Mucosa of stomach (tissue), 1 donor: ENCODE results near the gene ADGRG7.

Experiments used
- H3K27me3 ChIP-seq: one replicate; pipeline ENCODE4 v1.7.0; 2013; ENCODE audit warnings: mild to moderate bottlenecking, low read length; ENCODE audit not compliant: control insufficient read depth, insufficient read depth
- H3K36me3 ChIP-seq: one replicate; pipeline ENCODE4 v1.7.0; 2013; ENCODE audit warnings: low read length; ENCODE audit not compliant: control insufficient read depth, insufficient read depth
- H3K4me1 ChIP-seq: one replicate; pipeline ENCODE4 v1.7.0; 2013; ENCODE audit warnings: mild to moderate bottlenecking, low read length; ENCODE audit not compliant: control insufficient read depth, insufficient read depth
- H3K4me3 ChIP-seq: one replicate; pipeline ENCODE4 v1.7.0; 2013; ENCODE audit warnings: low read length
- H3K9ac ChIP-seq: one replicate; pipeline ENCODE4 v1.7.0; 2013; ENCODE audit warnings: mild to moderate bottlenecking, low read length, moderate library complexity
- H3K9me3 ChIP-seq: one replicate; pipeline ENCODE4 v1.7.0; 2013; ENCODE audit warnings: mild to moderate bottlenecking, low read length, moderate library complexity; ENCODE audit not compliant: control insufficient read depth
- donor health status: Pancreatic carcinoma.

The ADGRG7 gene

DNA sequence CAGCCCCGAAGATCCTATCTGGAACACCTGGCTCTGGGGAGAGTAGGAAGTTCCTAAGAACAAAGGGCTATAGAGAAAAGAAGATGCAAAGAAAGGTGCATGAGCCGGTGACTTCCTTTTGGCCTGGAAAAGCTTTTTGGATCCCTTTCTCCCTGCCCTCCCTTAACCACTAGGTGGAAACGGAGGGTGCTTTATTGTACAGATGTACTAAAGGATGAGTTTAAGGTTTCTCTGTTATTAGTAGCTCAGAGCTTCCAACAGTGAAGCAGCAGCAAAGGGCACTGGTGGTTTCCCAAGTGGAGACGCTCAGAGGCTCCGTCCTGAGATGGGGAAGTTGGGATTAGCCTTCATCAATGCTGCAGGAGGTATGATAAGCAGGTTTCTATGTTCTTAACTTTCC, 5.9 kb upstream of the ADGRG7 start:
- H3K4me3 ChIP-seq = no peak overlapping the region
- peaks cover 17% of the 10 kb centered on the region for H3K4me1 ChIP-seq
- no peak overlapping the region for H3K9ac ChIP-seq
- no peaks in the 10 kb centered on the region for H3K27me3 ChIP-seq
- H3K9me3 ChIP-seq = no peaks in the 10 kb centered on the region
- H3K36me3 ChIP-seq = no peaks in the 10 kb centered on the region

DNA sequence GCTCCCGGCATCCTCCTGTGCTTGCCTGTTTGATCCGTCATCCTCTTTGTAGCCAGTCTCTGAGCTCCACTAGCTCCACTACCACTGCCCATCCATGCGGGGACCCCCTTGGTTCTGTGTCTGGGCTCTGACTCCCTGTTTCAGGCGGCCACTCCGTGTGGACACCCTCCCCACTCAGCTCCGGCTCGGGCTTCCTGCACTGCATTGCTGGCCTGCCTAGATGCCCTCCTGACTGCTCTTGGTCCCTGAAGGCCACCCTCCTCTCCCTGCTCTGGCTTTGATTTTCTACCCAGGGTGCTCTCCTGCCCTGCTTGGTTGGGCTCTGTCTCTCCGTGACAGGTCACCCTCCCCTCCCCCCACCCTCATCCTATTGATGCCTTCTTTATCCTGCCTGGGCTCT, 4.0 kb upstream of the ADGRG7 start:
- Histone ChIP-seq H3K4me3 (no peak overlapping the region), H3K9me3 (no peaks in the 10 kb centered on the region), H3K4me1 (peaks cover 21% of the 10 kb centered on the region), H3K27me3 (no peaks in the 10 kb centered on the region), H3K36me3 (no peaks in the 10 kb centered on the region), H3K9ac (no peak overlapping the region)

DNA sequence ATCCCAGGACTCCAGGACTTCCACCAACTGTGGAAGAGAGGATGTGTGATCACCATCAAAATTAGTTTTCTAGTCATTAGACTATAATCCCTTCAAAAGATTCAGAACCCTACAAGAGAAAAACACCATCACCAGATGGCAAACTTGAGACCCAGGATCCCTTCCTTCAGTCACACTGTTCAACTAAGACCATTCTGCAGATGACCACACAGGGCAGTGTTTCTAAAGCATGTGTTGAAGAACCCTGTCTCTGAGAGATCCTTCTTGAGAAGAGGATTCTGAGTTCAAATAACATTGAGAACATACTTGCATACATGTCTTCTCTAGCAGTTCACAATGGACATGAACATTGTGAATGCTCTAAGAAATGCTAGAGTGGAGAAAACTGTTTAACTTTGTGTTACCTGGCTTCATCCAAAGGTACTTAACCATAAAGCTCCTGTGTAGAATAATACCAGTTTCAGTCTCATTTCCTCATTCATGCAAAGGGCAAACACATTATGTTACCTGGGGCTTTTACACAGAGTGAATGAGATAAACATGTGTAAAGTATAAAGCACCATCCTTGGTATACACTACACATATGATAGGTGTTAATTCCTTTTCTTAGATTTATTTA, 2.4 kb upstream of the ADGRG7 start:
- Histone ChIP-seq H3K9me3 (no peaks in the 10 kb centered on the region), H3K27me3 (no peaks in the 10 kb centered on the region), H3K4me1 (peaks cover 21% of the 10 kb centered on the region), H3K9ac (no peak overlapping the region), H3K36me3 (no peaks in the 10 kb centered on the region), H3K4me3 (no peak overlapping the region)

DNA sequence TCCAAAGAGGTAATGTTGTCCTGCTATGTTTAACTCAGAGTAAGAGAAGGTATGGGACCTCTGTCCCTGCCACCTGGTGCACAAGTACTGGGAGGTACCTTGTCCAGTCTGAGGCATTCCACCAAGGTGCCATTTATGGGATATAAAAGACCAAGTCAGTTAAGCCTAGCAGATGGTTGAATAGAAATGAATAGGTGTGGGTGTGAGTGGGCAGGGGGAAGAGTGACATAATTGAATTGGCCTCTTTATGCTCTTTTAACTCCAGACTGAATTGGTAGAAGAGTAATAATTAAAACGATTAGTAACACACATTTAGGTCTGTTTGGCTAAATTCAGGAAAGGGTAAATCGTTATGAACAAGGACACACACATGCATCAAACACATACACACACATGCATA, 562 bp downstream of the ADGRG7 start:
- no peak overlapping the region for H3K4me3 ChIP-seq
- H3K36me3 ChIP-seq = no peaks in the 10 kb centered on the region
- H3K27me3 ChIP-seq = no peaks in the 10 kb centered on the region
- H3K9ac ChIP-seq = no peak overlapping the region
- H3K9me3 ChIP-seq = no peaks in the 10 kb centered on the region
- H3K4me1 ChIP-seq = peaks cover 9% of the 10 kb centered on the region

DNA sequence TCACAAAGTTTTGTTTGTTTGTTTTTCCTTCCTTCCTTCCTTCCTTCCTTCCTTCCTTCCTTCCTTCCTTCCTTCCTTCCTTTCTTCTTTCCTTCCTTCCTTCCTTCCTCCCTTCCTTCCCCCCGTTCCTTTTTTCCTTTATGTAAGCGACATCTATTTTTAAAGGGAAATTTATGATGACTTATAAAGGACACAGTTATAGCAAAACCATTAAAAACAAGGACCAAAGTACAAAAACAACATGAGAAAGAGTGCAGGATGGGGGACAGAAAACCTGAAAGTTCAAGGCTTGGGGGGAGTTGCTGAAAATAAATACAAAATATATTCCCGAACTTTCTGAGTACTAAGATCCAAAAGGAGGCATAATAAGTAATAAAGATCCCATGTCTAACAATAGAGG, 1.8 kb downstream of the ADGRG7 start:
- no peaks in the 10 kb centered on the region for H3K36me3 ChIP-seq
- H3K4me3 ChIP-seq = no peak overlapping the region
- no peak overlapping the region for H3K9ac ChIP-seq
- no peaks in the 10 kb centered on the region for H3K27me3 ChIP-seq
- H3K9me3 ChIP-seq = no peaks in the 10 kb centered on the region
- peaks cover 13% of the 10 kb centered on the region for H3K4me1 ChIP-seq

DNA sequence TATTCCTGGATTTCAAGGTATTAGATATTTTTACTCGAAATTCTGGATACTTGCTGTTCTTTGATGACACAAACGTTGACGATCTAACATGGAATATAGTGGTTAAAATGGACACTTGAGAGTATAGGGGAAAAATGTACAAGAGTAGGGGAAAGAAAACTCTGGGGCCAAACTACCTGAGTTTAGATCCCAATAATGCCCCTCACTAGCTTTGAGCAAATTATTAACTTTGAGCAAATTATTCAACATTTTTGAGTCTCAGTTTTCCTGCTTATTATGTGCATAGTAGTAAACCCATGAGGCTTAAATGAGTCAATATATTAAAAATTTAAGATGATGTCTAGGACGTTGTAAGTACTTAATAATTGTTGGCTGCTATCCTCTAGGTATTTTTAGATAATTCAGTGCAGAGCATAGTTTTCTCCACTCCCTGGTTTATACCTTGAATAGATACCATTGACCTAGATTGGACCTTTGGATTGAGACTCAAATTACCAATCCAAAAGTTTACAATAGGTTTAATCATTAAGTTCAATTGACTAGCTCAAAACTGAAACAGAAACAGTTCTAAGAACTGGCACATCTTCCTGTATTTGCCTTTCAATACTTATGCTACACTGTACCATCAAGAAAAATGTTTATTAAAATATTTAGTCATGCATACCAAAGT, 4.5 kb downstream of the ADGRG7 start:
- peak overlapping the region; percentile 15 for H3K9ac ChIP-seq
- no peak overlapping the region for H3K4me3 ChIP-seq
- peaks cover 13% of the 10 kb centered on the region for H3K4me1 ChIP-seq
- H3K27me3 ChIP-seq = no peaks in the 10 kb centered on the region
- no peaks in the 10 kb centered on the region for H3K36me3 ChIP-seq
- H3K9me3 ChIP-seq = no peaks in the 10 kb centered on the region

DNA sequence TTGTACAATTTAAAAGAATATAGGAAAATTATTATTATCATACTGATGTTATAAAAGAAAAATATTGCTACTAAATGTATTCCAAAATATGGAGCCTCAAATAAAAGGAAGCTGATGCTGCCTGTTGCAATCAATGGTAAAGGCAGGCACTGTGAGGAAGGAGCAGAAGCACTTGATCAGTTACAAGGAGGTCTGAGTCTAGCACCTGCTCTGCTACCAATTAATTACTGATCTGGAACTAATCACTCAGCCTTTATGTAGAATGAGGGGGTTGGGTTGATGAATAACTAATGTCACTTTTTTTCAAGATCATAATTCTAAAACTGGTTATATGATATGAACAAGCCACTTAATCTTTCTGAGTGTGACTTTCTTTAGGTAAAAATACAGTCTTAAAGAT, 5.5 kb downstream of the ADGRG7 start:
- no peak overlapping the region for H3K4me3 ChIP-seq
- H3K9ac ChIP-seq = no peak overlapping the region
- H3K9me3 ChIP-seq = no peaks in the 10 kb centered on the region
- no peaks in the 10 kb centered on the region for H3K36me3 ChIP-seq
- peaks cover 9% of the 10 kb centered on the region for H3K4me1 ChIP-seq
- H3K27me3 ChIP-seq = no peaks in the 10 kb centered on the region

DNA sequence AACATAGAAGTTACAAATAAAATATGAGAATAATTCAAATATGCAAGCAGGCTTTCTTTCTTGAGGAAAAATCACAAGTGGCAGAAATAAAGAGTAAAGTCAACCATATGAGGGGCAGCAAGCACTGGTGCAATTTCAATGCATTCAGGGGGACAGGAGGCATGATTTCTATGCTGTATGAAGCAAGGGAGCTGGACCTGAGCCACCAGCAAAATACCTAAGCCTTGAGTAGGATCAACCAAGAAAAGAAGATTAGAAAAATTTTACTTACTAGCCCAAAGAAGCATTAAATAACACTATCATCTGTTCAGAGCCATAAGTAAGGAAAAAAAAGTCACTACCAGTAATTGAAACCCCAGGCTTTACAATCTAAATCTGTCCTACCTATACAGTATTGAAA, 6.3 kb downstream of the ADGRG7 start:
- H3K36me3 ChIP-seq = no peaks in the 10 kb centered on the region
- H3K9ac ChIP-seq = no peak overlapping the region
- no peak overlapping the region for H3K4me3 ChIP-seq
- H3K9me3 ChIP-seq = no peaks in the 10 kb centered on the region
- peaks cover 9% of the 10 kb centered on the region for H3K4me1 ChIP-seq
- H3K27me3 ChIP-seq = no peaks in the 10 kb centered on the region

DNA sequence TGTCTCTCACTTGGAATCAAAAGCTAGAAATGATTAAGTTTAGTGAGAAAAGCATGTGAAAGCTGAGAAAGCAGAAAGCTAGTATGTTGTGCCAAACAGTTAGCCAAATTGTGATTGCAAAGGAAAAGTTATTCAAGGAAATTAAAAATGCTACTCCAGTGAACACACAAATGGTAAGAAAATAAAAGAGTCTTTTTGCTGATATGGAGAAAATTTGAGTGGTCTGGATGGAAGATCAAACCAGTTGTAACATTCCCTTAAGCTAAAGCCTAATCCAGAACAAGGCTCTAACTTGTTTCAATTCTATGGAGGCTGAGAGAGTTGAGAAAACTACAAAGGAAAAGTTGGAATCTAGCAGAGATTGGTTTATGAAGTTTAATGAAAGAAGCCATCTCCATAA, 11.8 kb downstream of the ADGRG7 start:
- no peak overlapping the region for H3K9ac ChIP-seq
- H3K9me3 ChIP-seq = no peaks in the 10 kb centered on the region
- no peaks in the 10 kb centered on the region for H3K36me3 ChIP-seq
- no peaks in the 10 kb centered on the region for H3K4me1 ChIP-seq
- no peaks in the 10 kb centered on the region for H3K27me3 ChIP-seq
- no peak overlapping the region for H3K4me3 ChIP-seq

DNA sequence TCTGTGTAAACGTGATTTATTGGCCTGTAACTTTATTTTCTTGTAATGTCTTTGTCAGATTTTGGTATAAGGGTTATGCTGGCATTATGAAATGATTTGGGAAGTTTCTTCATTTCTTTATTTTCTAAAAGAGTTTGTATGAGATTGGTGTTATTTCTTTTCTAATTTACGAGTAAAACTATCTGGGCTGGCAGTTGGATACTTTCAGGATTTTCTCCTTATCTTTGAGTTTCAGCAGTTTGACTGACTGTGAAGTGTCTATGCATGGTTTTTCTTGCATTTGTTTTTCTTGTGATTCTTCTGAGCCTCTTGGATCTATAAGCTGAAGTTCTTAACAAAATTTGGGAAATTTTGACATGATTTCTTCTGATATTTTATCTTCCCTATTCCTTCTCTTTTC, 18.1 kb downstream of the ADGRG7 start:
- no peaks in the 10 kb centered on the region for H3K4me1 ChIP-seq
- H3K27me3 ChIP-seq = no peaks in the 10 kb centered on the region
- H3K36me3 ChIP-seq = no peaks in the 10 kb centered on the region
- no peak overlapping the region for H3K4me3 ChIP-seq
- no peaks in the 10 kb centered on the region for H3K9me3 ChIP-seq
- no peak overlapping the region for H3K9ac ChIP-seq

DNA sequence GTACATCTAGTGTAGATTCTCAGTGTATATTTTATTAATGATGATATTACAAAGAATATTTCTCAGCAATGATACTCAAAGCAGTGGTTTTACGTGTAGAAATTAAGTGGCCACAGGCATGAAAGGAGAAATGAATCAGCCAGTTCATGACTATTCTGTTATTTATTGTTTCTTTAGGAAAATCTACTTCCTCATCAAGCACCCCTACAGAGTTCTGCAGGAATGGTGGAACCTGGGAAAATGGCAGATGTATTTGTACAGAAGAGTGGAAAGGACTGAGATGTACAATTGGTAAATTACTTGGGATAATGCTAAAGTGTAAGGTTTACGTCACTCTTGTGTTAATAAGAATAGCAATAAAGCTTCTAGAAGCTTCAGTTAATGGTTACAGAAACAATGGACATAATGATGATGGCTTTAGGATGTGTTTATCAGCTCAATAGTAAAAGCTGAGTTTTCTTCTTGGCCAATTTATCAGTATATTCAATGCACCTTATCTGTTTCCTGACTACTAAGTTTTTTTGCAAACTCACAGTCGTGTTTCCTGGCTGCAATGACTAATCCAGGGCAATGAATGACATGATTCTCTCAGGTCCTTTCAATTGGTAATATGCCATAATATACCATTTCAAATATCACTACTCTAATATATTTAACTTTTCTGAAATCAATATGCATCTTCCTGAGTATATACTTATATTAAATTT, 20.2 kb downstream of the ADGRG7 start:
- H3K36me3 ChIP-seq = no peaks in the 10 kb centered on the region
- H3K9me3 ChIP-seq = no peaks in the 10 kb centered on the region
- no peak overlapping the region for H3K9ac ChIP-seq
- peaks cover 3% of the 10 kb centered on the region for H3K4me1 ChIP-seq
- no peaks in the 10 kb centered on the region for H3K27me3 ChIP-seq
- no peak overlapping the region for H3K4me3 ChIP-seq

DNA sequence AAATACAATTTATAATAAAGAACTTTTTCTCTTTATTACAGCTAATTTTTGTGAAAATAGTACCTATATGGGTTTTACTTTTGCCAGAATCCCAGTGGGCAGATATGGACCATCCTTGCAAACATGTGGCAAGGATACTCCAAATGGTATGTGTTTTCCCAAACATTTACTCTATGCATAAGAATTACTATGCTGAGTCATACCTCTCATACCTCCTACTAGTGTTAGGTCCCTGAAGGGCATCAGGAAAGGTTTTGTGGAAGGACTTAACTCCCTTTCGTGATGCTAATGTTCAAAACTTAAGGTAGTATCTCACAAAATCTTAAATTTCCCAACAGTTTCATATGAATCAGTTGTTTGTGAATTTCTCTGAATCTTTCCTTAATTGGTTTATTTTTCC, 21.3 kb downstream of the ADGRG7 start:
- peaks cover 12% of the 10 kb centered on the region for H3K4me1 ChIP-seq
- no peaks in the 10 kb centered on the region for H3K9me3 ChIP-seq
- no peak overlapping the region for H3K4me3 ChIP-seq
- no peak overlapping the region for H3K9ac ChIP-seq
- H3K36me3 ChIP-seq = no peaks in the 10 kb centered on the region
- no peaks in the 10 kb centered on the region for H3K27me3 ChIP-seq
